T follicular helper cell (primary cell): Measurements from ENCODE around the gene TAAR9.

Source experiments
- DNase-seq: peaks from one replicate; pipeline ENCODE4 v3.0.0-alpha.2; 2020; ENCODE audit warnings: low read depth
- total RNA-seq, 2 experiments: gene quantifications; one replicate each; lab custom pipeline; 2026; lab: John Stamatoyannopoulos, UW

TAAR9 gene, protein sequence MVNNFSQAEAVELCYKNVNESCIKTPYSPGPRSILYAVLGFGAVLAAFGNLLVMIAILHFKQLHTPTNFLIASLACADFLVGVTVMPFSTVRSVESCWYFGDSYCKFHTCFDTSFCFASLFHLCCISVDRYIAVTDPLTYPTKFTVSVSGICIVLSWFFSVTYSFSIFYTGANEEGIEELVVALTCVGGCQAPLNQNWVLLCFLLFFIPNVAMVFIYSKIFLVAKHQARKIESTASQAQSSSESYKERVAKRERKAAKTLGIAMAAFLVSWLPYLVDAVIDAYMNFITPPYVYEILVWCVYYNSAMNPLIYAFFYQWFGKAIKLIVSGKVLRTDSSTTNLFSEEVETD
- 0 reads per million in 2 experiments for total RNA-seq

DNA sequence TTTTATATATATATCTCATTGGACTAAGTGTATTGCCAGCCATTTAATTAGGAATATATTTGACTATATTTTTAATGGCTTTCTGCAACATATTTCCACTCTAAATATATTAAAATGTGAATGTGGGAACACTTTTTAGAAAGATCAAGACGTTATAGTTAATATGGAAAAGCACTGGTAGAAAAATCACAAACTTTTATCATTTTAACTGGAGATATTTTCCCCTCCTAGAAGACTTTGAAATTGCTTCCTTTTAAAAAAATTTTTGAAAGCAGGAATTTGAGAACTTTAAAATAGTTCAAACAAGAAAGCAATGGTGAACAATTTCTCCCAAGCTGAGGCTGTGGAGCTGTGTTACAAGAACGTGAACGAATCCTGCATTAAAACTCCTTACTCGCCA is at the start of gene TAAR9:
Gene TAAR9 (plus strand): TSS at position 301 of the 400 bp plus-strand sequence. CDS start 13 bp downstream, at position 314.
- DNase-seq, result no peak

DNA sequence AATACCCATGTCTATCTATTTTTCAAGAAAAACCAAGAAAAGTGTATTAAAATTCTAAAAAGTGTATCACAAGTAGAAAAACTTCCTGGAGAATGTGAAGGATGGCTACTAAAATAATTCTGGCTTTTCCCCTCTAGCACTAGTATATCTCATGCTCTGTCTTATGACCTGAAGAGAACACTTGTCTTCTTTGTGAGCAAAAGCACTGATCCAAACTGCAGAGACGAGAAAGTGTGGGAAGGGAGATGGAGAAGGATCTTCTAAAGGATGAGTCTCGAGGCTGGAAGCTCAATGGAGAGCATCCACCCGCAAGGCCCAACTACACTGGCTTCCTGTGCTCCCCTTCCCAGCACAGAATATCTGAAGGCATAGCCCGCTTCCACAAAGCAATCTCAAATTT is 48.7 kb upstream of the TAAR9 start:
- DNase-seq, result no peak

DNA sequence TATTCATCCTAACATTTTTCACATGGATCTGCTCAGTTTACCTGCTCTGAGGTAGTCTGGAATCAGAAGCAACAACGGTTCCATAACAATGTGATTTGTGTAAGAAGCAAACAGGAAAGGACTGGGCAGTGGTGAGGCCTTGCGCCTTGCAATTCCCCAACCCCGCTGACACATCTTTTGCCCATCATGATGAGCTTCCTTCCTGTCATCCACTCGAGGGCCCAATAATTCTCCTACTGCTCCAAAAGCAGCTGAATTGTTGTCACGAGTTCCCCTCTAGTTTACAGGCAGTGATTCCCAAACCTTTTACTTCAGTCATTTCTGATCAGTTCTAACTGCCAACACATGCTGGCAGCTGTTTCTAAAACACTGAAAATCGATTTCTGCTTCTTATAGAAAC is 48.1 kb upstream of the TAAR9 start:
- DNase-seq, result no peak

DNA sequence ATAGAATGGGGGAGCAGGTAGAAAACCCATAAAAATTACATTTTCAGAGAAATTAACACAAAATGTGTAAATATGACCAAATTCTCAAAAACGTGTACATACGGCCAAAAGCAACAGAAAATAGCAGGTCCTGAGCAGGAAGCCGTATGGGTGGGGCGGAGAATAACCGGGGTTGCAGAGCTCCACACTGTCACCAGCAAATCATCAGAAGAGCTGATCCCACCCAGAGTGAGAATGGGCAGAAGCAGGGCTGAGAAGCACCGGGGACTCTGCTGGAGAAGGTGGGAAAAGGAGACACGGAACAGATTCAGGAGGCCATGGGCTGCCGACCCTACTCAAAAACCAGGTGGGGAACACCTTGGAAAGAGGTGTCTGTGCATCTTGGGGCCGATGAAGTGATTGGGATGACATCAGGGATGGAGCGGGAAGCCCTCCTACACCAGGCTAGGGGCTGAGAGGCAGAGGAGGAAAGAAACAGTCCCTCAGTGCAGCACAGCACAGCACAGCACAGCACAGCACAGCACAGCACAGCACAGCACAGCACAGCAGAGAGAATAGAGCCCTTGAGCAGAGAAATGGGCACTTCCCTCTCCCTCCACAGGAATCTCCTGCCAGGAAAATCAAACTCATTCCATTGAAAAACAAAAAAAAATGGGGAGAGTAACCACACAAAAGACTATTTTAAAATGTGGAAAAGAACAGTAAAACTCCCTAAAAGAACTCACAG is 47.4 kb upstream of the TAAR9 start:
- DNase-seq, result no peak

DNA sequence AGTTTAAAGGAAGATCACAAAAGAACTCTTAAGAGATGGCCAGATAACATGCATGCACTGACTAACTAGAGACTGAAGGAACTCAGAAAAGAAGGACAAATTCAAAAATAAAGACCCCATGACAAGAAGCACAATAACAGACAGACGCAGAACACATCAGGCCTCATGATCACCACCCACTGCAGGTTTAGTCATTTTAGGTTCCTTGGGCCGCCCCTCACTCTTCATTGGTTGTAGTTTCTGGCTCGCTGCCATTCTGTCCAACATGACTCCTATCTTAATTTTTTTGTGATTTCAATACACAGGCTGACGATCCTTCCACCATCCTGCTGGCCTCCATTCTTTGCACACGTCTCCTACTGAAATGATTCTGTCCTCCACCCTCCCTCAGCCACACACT is 46.8 kb upstream of the TAAR9 start:
- no peak for DNase-seq

DNA sequence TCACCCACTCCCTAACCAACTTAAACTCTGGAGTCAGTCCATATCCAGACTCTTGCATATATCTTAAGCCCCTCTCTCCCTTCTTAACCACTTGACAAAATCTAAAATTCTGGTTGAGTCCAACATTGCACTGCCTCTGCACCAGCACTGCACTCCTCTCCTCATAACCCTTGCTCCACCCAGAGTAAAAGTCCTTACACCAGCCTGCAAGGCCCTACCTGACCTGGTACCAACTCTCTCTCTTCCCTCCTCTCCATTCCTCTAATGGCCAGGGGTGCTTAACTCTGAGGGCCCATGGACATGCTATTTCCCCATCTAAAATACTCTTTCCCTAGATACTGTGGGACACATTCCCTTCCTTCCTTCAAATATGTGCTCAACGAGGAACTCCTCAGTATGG is 46.2 kb upstream of the TAAR9 start:
- DNase-seq, result no peak

DNA sequence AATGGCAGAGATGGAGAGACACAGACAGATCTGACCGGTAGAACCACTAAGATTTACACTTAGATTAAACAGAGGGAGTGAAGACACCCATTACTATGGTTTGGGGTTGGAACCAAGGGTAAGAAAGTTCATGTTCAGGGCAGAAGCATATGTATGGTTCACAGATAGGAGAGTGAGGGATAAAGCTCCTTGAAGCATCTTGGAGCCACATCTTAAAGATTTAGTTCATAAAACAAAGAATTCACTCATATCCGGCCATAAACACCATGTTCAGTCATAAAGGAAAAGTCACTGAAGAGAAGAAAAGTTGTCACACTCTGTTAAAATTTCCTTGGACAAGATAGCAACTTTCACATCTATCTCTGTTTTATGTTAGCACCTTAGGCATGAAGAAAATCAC is 43.1 kb upstream of the TAAR9 start:
- no peak for DNase-seq

DNA sequence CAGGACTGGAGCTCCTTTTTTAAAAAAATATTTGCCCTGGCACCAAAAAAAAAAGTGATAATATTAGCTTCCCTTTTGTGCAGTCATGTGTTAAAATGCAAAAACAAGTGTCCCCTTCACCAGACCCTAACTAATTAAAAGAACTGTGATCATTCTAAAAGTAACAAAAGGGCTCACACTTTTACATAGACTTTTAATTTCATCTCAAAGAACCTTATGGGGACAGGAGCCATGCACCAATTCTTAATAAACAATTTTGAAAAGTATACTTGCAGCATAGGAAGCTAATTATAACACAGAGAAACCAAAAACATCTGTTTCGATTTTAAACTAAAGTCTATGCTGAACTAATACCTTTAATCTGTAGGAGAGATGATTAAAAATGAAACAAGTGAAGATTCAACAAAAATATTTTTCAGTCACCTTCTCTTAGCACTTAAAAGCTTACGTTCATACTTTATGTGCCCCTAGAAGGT is 42.4 kb upstream of the TAAR9 start:
- no peak for DNase-seq

DNA sequence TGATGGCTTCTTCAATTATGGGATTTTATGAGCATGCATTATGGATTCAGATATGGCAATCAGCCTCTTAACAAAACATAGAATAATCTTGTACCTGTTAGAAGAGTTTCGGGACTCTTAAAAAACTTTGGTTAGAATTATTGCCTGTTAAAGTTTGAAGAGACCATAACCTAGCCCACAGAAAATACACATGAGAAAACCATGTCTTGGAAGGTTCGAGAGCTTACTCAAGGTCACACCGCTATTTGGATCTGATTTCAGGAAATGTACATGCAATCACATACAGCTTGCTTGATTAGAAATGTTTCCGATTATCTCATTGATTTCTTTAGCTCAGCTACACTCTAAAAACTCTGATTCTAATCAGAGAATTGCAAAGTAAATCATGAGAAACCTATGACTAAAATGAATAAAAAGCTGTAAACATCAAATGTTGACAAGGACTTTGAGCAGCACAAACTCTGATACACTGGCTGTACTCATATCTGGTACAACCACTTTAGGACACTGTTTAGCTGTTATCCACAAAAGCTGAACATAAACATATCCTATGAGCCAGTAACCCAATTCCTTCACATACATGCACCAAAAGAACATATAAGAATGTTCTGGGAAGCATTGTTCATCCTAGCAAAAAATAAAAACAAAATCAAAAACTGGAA is 41.4 kb upstream of the TAAR9 start:
- DNase-seq, result no peak

DNA sequence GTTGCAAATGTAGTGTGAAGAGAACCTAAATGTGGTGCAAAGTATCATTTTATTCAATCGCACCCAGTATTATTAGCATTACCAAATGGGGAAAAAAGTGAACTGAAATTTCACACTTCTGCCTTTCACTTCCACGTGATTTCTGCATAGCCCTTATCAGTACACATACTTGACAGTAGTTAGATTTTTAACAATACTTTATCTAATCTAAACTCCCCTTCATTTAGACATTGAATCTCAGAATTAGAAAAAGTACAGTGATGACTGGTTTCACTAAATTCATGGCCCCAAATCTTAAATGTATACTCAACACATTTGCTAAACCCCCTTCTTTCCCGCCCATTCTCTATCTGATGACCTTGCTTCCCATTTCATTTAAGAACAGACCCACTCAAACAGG is 39.4 kb upstream of the TAAR9 start:
- no peak for DNase-seq

DNA sequence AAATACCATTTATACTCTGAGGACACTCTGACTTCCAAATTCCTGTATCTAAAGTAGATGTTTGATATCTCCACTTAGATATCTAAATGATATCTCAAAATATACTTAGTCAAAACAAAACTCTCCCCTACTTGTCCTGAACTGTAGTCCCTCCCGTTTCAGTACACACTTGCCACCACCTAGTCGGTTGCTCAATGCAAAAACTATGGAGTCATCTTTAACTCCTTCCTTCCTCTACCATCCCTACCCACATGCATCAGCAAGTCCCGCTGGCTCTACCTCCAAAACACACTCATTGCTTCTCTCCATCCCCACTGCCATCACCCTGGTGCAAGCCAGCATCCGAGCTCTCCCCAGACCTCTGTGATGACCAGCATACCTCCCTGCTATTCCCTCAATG is 38.3 kb upstream of the TAAR9 start:
- DNase-seq, result no peak

DNA sequence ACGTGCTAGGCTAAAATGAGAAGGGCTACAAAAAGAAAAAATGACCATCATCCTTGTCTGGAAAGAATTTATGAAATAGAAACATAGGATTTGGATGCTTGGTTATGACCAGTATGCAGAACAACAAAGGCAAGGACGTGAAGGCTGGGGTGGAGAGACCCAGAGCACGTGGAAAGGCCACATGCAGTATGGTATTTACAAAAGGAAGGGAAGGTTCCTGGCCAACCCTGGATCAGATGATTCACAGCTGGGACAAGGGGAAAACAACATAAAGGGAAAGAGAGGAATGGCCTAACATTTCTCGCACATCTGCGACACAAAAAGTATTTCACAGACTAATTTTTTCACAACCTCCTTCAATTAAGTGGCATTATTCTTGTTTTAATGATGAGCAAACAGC is 33.3 kb upstream of the TAAR9 start:
- DNase-seq, result no peak

DNA sequence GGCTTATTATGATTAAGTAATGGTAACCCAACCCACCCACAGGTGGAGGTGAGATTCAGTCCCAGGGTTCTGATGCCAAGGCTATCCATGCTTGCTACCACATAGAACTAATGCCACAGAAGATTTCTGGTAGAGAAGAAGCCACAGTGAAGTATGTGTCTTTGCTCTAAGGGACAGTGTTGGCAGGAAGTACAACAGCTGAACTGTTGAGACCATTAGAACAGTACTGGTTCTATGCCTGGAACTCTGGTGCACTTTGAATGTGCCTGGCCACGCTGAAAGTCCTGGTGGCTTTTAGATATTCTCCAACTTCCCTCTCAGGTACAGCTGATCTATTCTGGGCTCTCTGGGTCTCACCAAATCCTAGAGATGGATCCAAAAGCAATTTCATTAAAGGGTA is 32.9 kb upstream of the TAAR9 start:
- DNase-seq, result no peak

DNA sequence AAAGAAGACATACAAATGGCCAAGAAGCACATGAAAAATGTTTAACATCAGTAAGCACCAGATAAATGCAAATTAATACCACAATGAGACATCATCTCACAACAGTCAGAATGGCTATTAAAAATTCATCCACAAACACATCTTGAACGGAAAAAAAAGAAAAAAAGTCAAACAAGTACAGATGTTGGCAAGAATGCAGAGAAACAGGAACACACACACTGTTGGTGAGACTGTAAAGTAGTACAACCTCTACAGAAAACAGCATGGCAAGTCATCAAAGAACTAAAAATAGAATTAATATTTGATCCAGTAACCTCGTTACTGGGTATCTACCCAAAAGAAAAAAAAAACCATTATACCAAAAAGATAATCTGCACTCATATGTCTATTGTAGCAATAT is 31.6 kb upstream of the TAAR9 start:
- no peak for DNase-seq

DNA sequence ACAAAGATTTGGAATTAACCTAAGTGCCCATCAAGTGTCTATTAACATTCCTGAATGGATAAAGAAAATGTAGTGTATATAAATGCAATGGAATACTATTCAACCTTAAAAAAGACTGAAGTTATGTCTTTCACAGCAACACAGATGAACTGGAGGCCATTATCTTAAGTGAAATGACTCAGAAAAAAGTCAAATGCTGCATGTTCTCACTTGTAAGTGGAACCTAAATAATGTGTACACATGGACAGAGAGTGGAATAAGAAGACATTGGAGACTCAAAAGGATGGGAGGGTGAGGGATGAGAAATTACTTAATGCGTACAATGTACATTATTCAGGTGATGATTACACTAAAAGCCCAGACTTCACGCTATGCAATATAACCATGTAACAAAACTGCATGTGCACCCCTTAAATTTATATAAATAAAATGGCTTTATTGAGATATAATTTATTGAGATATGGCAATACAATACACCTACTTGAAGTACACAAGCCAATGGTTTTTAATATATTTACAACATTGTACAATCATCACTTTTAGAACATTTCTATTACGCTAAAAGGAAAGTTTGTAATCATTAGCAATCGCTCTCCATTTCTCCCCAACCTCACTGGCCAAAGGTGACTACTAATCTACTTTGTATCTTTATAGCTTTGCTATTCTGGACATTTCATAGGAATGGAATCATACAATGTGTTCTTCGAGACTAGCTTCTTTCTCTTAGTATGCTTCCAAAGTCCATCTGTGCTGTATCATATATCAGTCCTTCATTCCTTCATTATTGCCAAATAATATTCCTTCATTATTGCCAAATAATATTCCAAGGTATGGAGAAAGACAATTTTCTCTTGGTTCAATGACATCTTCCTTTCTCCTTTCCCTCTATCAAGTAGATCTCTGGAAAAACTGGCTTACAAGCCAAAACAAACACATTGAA is 30.9 kb upstream of the TAAR9 start:
- no peak for DNase-seq

DNA sequence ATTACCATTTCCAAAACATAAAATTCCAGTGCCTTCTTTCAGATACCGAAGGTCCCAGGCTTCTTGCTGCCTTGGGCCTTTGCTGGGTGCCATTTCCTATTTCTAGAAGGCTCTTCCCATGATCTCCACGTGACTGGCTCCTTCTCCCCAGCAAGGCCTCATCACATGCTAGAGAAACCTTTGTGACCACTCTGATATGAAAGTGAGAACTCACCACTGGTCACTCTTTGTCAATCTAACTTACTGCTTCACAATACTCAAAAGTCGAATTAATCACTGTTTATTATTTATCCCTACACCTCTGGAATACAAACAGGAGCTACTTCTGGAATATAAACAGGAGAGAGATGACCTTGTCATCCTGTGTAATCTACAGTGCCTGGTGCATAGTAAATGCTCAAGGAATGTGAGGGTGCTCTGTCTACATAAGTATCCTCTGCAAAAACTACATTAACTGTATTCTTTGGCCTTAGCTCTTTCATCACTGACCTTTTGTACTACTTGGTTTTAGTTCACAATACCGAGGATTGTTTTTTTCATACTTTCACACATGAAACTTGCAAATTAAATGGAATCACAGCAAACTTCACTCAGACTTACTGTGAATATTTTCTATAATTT is 26.8 kb upstream of the TAAR9 start:
- no peak for DNase-seq

DNA sequence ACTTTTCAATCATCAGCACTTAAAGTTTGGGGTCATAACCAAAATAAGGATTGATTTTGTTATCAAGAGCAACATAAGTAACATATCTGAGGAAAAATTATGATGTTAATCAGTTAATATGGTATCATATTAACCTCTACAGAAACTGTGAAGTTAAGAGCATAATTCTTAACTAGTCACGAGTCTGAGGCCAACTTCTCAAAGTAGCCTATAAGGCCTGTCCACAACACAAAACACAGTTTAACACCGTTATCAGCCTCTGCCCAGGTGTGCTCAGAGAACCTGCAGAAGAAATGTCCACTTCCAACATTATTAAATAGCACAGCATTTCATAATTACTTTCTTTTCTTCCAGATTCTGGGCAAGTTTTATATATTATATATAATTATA is 26.3 kb upstream of the TAAR9 start:
- DNase-seq, result no peak

DNA sequence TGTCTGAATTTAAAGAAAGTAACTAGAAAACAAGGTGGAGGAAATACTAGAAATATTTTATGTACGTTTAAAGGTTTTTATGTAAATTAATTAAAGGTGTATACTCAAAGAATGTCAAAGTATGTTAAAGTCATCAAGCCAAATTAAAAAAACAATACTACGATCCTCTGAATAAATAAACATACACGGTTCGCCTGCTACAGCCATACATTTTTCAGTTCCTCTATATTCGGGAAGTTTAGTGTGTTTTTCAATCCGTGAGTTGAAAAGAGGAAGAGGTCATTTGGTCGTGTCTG is 25.8 kb upstream of the TAAR9 start:
- DNase-seq, result no peak

DNA sequence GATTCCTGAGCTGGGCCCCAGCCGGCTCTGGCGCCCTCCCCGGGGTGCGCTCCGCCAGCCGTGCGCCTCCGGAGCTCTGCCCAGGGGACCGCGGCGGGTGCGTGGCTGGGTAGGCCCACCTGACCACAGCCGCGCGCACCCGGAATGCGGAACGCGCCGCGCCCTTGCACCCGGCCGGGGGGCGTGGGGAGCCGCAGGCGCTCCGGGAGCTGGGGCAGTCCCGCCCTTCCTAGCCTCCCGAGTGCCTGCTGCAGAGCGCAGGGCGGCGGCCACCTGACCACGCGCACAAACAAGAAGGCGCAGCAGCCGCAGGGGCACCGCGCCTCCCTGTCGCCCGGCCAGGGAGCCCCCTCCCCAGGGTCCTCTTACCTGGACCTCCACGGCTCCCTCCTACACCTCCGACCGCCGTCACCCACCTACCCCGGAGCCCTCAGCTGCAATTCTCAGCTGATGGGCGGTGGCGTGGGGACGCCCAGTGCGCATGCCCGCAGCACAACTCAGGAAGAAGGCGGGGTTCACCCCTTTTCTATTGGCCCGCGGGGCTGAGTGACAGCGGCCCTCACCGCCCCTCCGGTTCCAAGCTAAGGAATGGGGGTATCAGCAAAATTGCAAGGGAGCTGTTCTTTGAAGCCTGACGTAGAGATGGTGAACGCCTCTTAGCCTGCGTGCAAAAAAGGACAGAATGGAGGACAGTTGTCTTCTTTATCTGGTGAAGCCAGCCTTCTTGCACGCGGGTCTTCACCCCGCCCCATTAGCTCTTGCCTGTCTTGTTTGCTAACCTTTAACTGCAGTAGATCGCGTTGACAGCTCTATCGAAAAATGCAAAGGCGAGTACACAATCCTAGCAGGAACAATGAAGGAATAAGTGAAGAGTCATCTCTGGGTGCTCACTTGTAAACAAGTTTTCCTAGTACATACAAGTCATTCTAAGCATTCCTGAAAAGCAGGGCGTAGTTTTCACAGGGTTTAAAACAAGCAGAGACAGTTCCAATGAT is 25.1 kb upstream of the TAAR9 start, which contains the start of gene STX7:
Gene STX7 (minus strand): TSS at position 479 of the 995 bp plus-strand sequence. CDS start 9,586 bp downstream, outside the sequence.
- DNase-seq, result peak; percentile 77
